Gastrocnemius medialis (tissue), 4 donors: ENCODE measurements around the gene NCL. TPM values are rescaled to one million over a fixed set of nuclear protein-coding genes. Genes with fewer than 3 reads are reported as not detected.

Experiments used
- ATAC-seq, 2 donors: fragments of 150-250 bp; one replicate each; pipeline ENCODE4 v1.9.1; 2016
- DNase-seq, 2 donors: peaks; one replicate each; pipeline ENCODE4 v3.0.0-alpha.2; 2019
- H3K27ac ChIP-seq, 4 donors: fragments of 200-600 bp; sonication (generic); 1 replicate in 1 of 4; 2 replicates in 3 of 4; pipeline ENCODE4 v1.5.1; 2016 to 2018; ENCODE audit warnings: mild to moderate bottlenecking in 2 of 4, moderate library complexity in 1 of 4
- H3K27me3 ChIP-seq, 3 donors: fragments of 200-600 bp; sonication (generic) in 2 of 3; 1 replicate in 1 of 3; 2 replicates in 2 of 3; pipeline versions ENCODE4 v1.5.1 to v1.6.0; 2016 to 2019; ENCODE audit warnings: mild to moderate bottlenecking in 1 of 3, moderate library complexity in 1 of 3
- H3K36me3 ChIP-seq, 2 donors: fragments of 200-600 bp; sonication (generic) in 1 of 2; one replicate each; pipeline ENCODE4 v1.5.1; 2017 to 2018
- H3K4me1 ChIP-seq, 2 donors: fragments of 200-600 bp; sonication (generic) in 1 of 2; one replicate each; pipeline ENCODE4 v1.5.1; 2016 to 2017; ENCODE audit warnings: mild to moderate bottlenecking in 2 of 2
- H3K4me3 ChIP-seq, 4 donors: fragments of 200-600 bp; sonication (generic) in 3 of 4; 1 replicate in 1 of 4; 2 replicates in 3 of 4; pipeline ENCODE4 v1.5.1; 2016 to 2019; ENCODE audit warnings: mild to moderate bottlenecking in 2 of 4
- H3K9me3 ChIP-seq, 3 donors: fragments of 200-600 bp; sonication (generic) in 2 of 3; 1 replicate in 1 of 3; 2 replicates in 2 of 3; pipeline ENCODE4 v1.5.1; 2016 to 2019
- CTCF ChIP-seq, 5 experiments: fragments of 450-650 bp in 3 of 5; fragments of 200-600 bp in 2 of 5; sonication (generic) in 2 of 5; IDR thresholded peaks in 4 of 5; conservative IDR thresholded peaks in 1 of 5; 1 replicate in 4 of 5; 2 replicates in 1 of 5; pipeline ENCODE4 v1.5.1; 2016 to 2019; ENCODE audit warnings: antibody characterized with exemption in 5 of 5, mild to moderate bottlenecking in 3 of 5, moderate library complexity in 3 of 5
- POLR2A ChIP-seq, 2 donors: fragments of 450-650 bp; IDR thresholded peaks; one replicate each; pipeline ENCODE4 v1.6.1; 2017; ENCODE audit warnings: antibody characterized with exemption in 2 of 2, mild to moderate bottlenecking in 2 of 2, moderate library complexity in 2 of 2
- in situ Hi-C, 4 donors: fragments of 200-750 bp; cut with MboI; loops; one replicate each; pipeline versions ENCODE4 v1.15.0 to v1.8.0; 2017; ENCODE audit warnings: low sequenced_read_pairs in 4 of 4
- intact Hi-C: fragments of 100-400 bp; cut with DNase I; formaldehyde crosslinking; loops from one replicate; pipeline ENCODE4 v1.15.1; 2023; ENCODE audit warnings: low total_unique reads
- total RNA-seq, 4 donors: library from RNA; depleted of rRNA; stranded (reverse); fragments of >200 nt; gene quantifications; one replicate each; pipeline versions ENCODE4 v1.1.0 to v1.2.3, GENCODE V29; 2016

Gene NCL
- total RNA-seq, 4 donors from 2014 or later = 48.8 to 174 (median 124) TPM

GRCh38 chr2:231470246-231470900, 6.1 kb upstream of the NCL start:
- Histone ChIP-seq H3K9me3 (no peaks in the 10 kb centered on the region), H3K27me3 (no peaks in the 10 kb centered on the region), H3K36me3 (no peaks in the 10 kb centered on the region), H3K4me3 (no peak overlapping the region), H3K27ac (no peak overlapping the region), H3K4me1 (peaks cover 3% of the 10 kb centered on the region in 2 donors)
- in situ Hi-C loops = loop anchor here in 2 of 4 donors (10.0 to 25.0 kb wide), 2 partner anchors 84 to 358 kb away; no protein-coding TSS in a partner anchor
- ATAC-seq (no peak), DNase-seq (no peak)
- TF ChIP-seq CTCF (IDR thresholded peaks at IDR 0.05 in 4 of 5, conservative IDR thresholded peaks at IDR 0.05 in 1 of 5) (no peak), POLR2A (IDR thresholded peaks at IDR 0.05) (no peak)
- intact Hi-C loops = no loop called here

- H3K27ac ChIP-seq = no peak overlapping the region
- intact Hi-C loops (loop anchor here (5.0 kb wide), 1 partner anchor 1228 kb away; the partner anchor contains the start of gene GIGYF2), in situ Hi-C loops (loop anchor here in 2 of 4 donors (10.0 to 25.0 kb wide), 2 partner anchors 315 to 357 kb away; partner anchors contain the start of genes COPS7B (in 1 of the 2) and PDE6D (in 1 of the 2))
- no peak overlapping the region for H3K4me3 ChIP-seq
- peaks cover 7 to 8% of the 10 kb centered on the region in 2 donors for H3K4me1 ChIP-seq
- H3K9me3 ChIP-seq = no peaks in the 10 kb centered on the region
- no peaks in the 10 kb centered on the region for H3K27me3 ChIP-seq
- no peak for TF ChIP-seq POLR2A (IDR thresholded peaks at IDR 0.05)
- no peak for TF ChIP-seq CTCF (IDR thresholded peaks at IDR 0.05 in 4 of 5, conservative IDR thresholded peaks at IDR 0.05 in 1 of 5)
- ATAC-seq = no peak
- DNase-seq = no peak
- no peaks in the 10 kb centered on the region for H3K36me3 ChIP-seq
Observed at GRCh38 chr2:231469583-231469950, 5.3 kb upstream of the NCL start.

- Histone ChIP-seq H3K27ac (no peak overlapping the region), H3K4me1 (peaks cover 12 to 15% of the 10 kb centered on the region in 2 donors), H3K27me3 (no peaks in the 10 kb centered on the region), H3K4me3 (no peak overlapping the region), H3K9me3 (no peaks in the 10 kb centered on the region), H3K36me3 (peaks cover 0 to 4% of the 10 kb centered on the region in 2 donors)
- in situ Hi-C loops = loop anchor here in 2 of 4 donors (10.0 to 25.0 kb wide), 2 partner anchors 317 to 356 kb away; partner anchors contain the start of genes COPS7B (in 1 of the 2) and PDE6D (in 1 of the 2)
- ATAC-seq (no peak), DNase-seq (no peak)
- TF ChIP-seq POLR2A (IDR thresholded peaks at IDR 0.05) (no peak), CTCF (IDR thresholded peaks at IDR 0.05 in 4 of 5, conservative IDR thresholded peaks at IDR 0.05 in 1 of 5) (no peak)
- intact Hi-C loops = loop anchor here (5.0 kb wide), 1 partner anchor 1229 kb away; the partner anchor contains the start of gene GIGYF2
Observed at GRCh38 chr2:231467613-231468530, 3.6 kb upstream of the NCL start.

GRCh38 chr2:231467016-231467545, 2.8 kb upstream of the NCL start:
- Histone ChIP-seq H3K4me3 (no peak overlapping the region), H3K36me3 (peaks cover 0 to 12% of the 10 kb centered on the region in 2 donors), H3K9me3 (no peaks in the 10 kb centered on the region), H3K27me3 (no peaks in the 10 kb centered on the region), H3K27ac (no peak overlapping the region), H3K4me1 (peaks cover 19 to 23% of the 10 kb centered on the region in 2 donors)
- TF ChIP-seq CTCF (IDR thresholded peaks at IDR 0.05 in 4 of 5, conservative IDR thresholded peaks at IDR 0.05 in 1 of 5) = no peak
- TF ChIP-seq POLR2A (IDR thresholded peaks at IDR 0.05) = no peak
- DNase-seq = no peak
- intact Hi-C loops = loop anchor here (5.0 kb wide), 1 partner anchor 1230 kb away; the partner anchor contains the start of gene GIGYF2
- ATAC-seq = no peak
- in situ Hi-C loops = loop anchor here in 2 of 4 donors (10.0 to 25.0 kb wide), 2 partner anchors 318 to 355 kb away; partner anchors contain the start of genes COPS7B (in 1 of the 2) and PDE6D (in 1 of the 2)
